Colonic mucosa (tissue), 4 donors: Measurements from ENCODE around the gene CDH10. TPM values are rescaled to one million over a fixed set of nuclear protein-coding genes. Genes with fewer than 3 reads are reported as not detected.

Source experiments
- DNase-seq: peaks from one replicate; pipeline ENCODE4 v3.0.0-alpha.2; 2020
- H3K27ac ChIP-seq: fragments of 200-600 bp; one replicate; pipeline ENCODE4 v1.8.0; 2021
- H3K27me3 ChIP-seq: fragments of 200-600 bp; one replicate; pipeline ENCODE4 v1.8.0; 2021
- H3K36me3 ChIP-seq: fragments of 200-600 bp; one replicate; pipeline ENCODE4 v1.8.0; 2021
- H3K4me1 ChIP-seq: fragments of 200-600 bp; one replicate; pipeline ENCODE4 v1.8.0; 2021; ENCODE audit warnings: mild to moderate bottlenecking
- H3K4me3 ChIP-seq: fragments of 200-600 bp; one replicate; pipeline ENCODE4 v1.8.0; 2021
- H3K9ac ChIP-seq, 2 donors: one replicate each; pipeline ENCODE4 v1.7.0; 2013; ENCODE audit warnings: control low read depth in 2 of 2, low read depth in 2 of 2, low read length in 2 of 2
- H3K9me3 ChIP-seq: fragments of 200-600 bp; one replicate; pipeline ENCODE4 v1.8.0; 2021
- CTCF ChIP-seq: fragments of 200-600 bp; IDR thresholded peaks from one replicate; pipeline ENCODE4 v1.8.0; 2022; ENCODE audit warnings: antibody characterized with exemption, mild to moderate bottlenecking
- intact Hi-C: fragments of 100-400 bp; cut with DNase I; formaldehyde crosslinking; loops from one replicate; pipeline ENCODE4 v1.14.1; 2022
- total RNA-seq, 2 donors: library from RNA; stranded (reverse); fragmentation: NEBNext Ultra II Directional in 1 of 2; extraction: Animal tissue kit (Norgen Biotek cat#: 25700) in 1 of 2; gene quantifications; one replicate each; pipeline ENCODE4 v1.2.1, GENCODE V29; 2021
- donor health status: healthy.
- donor health status: DM: no; HTN: no; CAD: no.
- donor health status: DM: no; HTN: no; CAD: no.

The CDH10 gene
- total RNA-seq, 2 donors from 2014 or later: 0.07 to 0.13 TPM

- H3K4me3 ChIP-seq: no peak overlapping the region
- no peaks in the 10 kb centered on the region for H3K36me3 ChIP-seq
- intact Hi-C loops: no loop called here
- H3K27me3 ChIP-seq: no peaks in the 10 kb centered on the region
- no peaks in the 10 kb centered on the region for H3K4me1 ChIP-seq
- TF ChIP-seq CTCF: no peak
- no peak overlapping the region for H3K27ac ChIP-seq
- no peak for DNase-seq
- no peak overlapping the region for H3K9ac ChIP-seq
- H3K9me3 ChIP-seq: no peaks in the 10 kb centered on the region
Measured at GRCh38 chr5:24475101-24475500, 169.7 kb downstream of the CDH10 start.

GRCh38 chr5:24474685-24475084 lies 170.1 kb downstream of the CDH10 start:
- H3K4me1 ChIP-seq: no peaks in the 10 kb centered on the region
- no peak overlapping the region for H3K9ac ChIP-seq
- H3K27me3 ChIP-seq: no peaks in the 10 kb centered on the region
- no peak overlapping the region for H3K27ac ChIP-seq
- no peaks in the 10 kb centered on the region for H3K9me3 ChIP-seq
- no peak for TF ChIP-seq CTCF
- no peak overlapping the region for H3K4me3 ChIP-seq
- no peak for DNase-seq
- no peaks in the 10 kb centered on the region for H3K36me3 ChIP-seq
- intact Hi-C loops: no loop called here

- no peak overlapping the region for H3K4me3 ChIP-seq
- intact Hi-C loops: no loop called here
- no peaks in the 10 kb centered on the region for H3K4me1 ChIP-seq
- no peak overlapping the region for H3K9ac ChIP-seq
- DNase-seq: no peak
- no peak overlapping the region for H3K27ac ChIP-seq
- H3K27me3 ChIP-seq: no peaks in the 10 kb centered on the region
- no peak for TF ChIP-seq CTCF
- H3K9me3 ChIP-seq: no peaks in the 10 kb centered on the region
- H3K36me3 ChIP-seq: no peaks in the 10 kb centered on the region
Measured at GRCh38 chr5:24472518-24472917, 172.3 kb downstream of the CDH10 start.

GRCh38 chr5:24444414-24444813 lies 200.4 kb downstream of the CDH10 start:
- H3K27me3 ChIP-seq: no peaks in the 10 kb centered on the region

GRCh38 chr5:24439465-24439864 lies 205.3 kb downstream of the CDH10 start:
- H3K36me3 ChIP-seq: no peaks in the 10 kb centered on the region
- no peak overlapping the region for H3K4me3 ChIP-seq
- no peaks in the 10 kb centered on the region for H3K4me1 ChIP-seq
- no peak for TF ChIP-seq CTCF
- no peak for DNase-seq
- intact Hi-C loops: no loop called here
- H3K9ac ChIP-seq: no peak overlapping the region
- no peaks in the 10 kb centered on the region for H3K27me3 ChIP-seq
- H3K9me3 ChIP-seq: no peaks in the 10 kb centered on the region
- no peak overlapping the region for H3K27ac ChIP-seq

More at GRCh38 chr5:24444414-24444813, 200.4 kb downstream of the CDH10 start:
- DNase-seq: no peak
- intact Hi-C loops: no loop called here
- no peaks in the 10 kb centered on the region for H3K36me3 ChIP-seq
- no peak overlapping the region for H3K4me3 ChIP-seq
- H3K27ac ChIP-seq: no peak overlapping the region
- no peaks in the 10 kb centered on the region for H3K9me3 ChIP-seq
- H3K9ac ChIP-seq: no peak overlapping the region
- H3K4me1 ChIP-seq: no peaks in the 10 kb centered on the region
- no peak for TF ChIP-seq CTCF
